ENCODE data around the gene BLTP1. TPM values are rescaled to one million over a fixed set of nuclear protein-coding genes. Genes with fewer than 3 reads are reported as not detected.

BLTP1 gene
- total RNA-seq, 1 donor from 2014 or later = 32.2 TPM

DNA sequence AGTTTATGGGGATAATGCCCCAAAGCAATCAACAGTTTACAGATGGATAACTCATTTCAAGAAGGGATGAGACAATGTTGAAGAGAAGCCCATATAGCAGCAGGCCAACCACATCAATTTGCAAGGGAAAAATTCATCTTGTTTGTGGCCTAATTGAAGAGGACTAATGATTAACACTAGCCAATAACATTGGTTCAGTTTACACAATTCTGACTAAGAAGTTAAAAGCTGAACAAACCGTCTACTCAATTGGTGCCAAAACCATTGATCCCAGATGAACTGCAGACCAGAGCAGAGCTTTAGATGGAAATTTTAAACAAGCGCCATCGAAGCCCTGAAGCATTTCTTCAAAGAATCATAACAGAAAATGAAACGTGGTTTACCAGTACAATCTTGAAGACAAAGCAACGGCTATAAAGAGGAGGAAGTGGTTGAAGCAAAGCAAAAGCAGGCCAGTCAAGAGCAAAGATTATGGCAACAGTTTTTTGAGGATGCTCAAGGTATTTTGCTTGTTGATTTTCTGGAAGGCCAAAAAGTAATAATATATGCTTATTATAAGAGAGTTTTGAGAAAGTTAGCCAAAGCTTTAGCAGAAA, 20.5 kb upstream of the BLTP1 start:
- no peak for TF ChIP-seq CTCF (IDR thresholded peaks at IDR 0.05; ENCODE audit: borderline replicate concordance)
- H3K36me3 ChIP-seq = no peaks in the 10 kb centered on the region
- intact Hi-C loops (cut with micrococcal nuclease) = no loop called here

DNA sequence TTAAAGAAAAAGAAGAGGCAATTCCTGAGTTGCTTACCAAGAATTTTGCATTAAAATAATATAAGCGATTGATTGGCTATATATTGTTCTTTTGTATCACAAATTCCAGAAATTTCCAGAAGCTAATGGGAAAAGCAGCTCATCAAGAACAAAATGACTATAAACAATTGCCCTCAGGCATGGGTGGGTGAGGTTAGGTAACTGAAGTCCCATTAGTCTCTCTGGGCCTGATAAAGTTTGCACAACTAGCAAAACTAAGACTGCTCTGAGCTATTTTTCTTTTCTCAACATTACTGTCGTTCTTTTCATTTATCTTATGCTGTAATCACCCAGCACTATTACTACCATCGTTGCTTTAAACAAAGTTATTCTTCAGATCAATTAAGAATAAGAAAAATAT, 19.2 kb upstream of the BLTP1 start:
- no peak for TF ChIP-seq CTCF (IDR thresholded peaks at IDR 0.05; ENCODE audit: borderline replicate concordance)

More for the DNA sequence above, 20.5 kb upstream of the BLTP1 start:
- Histone ChIP-seq H3K4me1 (no peaks in the 10 kb centered on the region), H3K27ac (replicated peaks) (no peak overlapping the region), H3K9me3 (replicated peaks) (no peaks in the 10 kb centered on the region), H3K4me3 (no peak overlapping the region), H3K27me3 (ENCODE audit: low read depth) (peaks cover 17% of the 10 kb centered on the region)
- no peak for DNase-seq

DNA sequence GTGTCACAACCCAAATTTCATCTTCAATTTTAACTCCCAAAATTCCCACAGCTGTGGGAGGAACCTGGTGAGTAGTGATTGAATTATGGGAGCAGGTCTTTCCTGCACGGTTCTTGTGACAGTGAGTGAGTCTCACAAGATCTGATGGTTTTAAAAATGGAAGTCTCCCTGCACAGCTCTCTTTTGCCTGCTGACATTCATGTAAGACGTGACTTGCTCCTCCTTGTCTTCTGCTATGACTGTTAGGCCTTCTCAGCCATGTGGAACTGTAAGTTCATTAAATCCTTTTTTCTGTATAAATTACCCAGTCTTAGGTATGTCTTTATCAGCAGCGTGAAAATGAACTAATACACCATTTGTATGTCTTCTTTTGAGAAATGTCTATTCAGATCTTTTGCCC, 13.0 kb upstream of the BLTP1 start:
- intact Hi-C loops (cut with micrococcal nuclease) = no loop called here
- Histone ChIP-seq H3K27ac (replicated peaks) (no peak overlapping the region), H3K36me3 (no peaks in the 10 kb centered on the region), H3K27me3 (ENCODE audit: low read depth) (peaks cover 13% of the 10 kb centered on the region), H3K4me3 (no peak overlapping the region), H3K9me3 (replicated peaks) (peaks cover 10% of the 10 kb centered on the region), H3K4me1 (no peaks in the 10 kb centered on the region)
- TF ChIP-seq CTCF (IDR thresholded peaks at IDR 0.05; ENCODE audit: borderline replicate concordance) = no peak
- no peak for DNase-seq

More for the DNA sequence above, 19.2 kb upstream of the BLTP1 start:
- DNase-seq = no peak
- no peak overlapping the region for H3K27ac ChIP-seq (replicated peaks)
- no peaks in the 10 kb centered on the region for H3K9me3 ChIP-seq (replicated peaks)
- H3K36me3 ChIP-seq = no peaks in the 10 kb centered on the region
- no peak overlapping the region for H3K4me3 ChIP-seq
- peaks cover 17% of the 10 kb centered on the region for H3K27me3 ChIP-seq (ENCODE audit: low read depth)
- no peaks in the 10 kb centered on the region for H3K4me1 ChIP-seq
- intact Hi-C loops (cut with micrococcal nuclease) = no loop called here

GRCh38 chr4:122140834-122141233, 11.3 kb upstream of the BLTP1 start:
- TF ChIP-seq CTCF (IDR thresholded peaks at IDR 0.05; ENCODE audit: borderline replicate concordance) = no peak
- H3K27me3 ChIP-seq (ENCODE audit: low read depth) = peaks cover 16% of the 10 kb centered on the region
- H3K9me3 ChIP-seq (replicated peaks) = peaks cover 10% of the 10 kb centered on the region
- H3K4me1 ChIP-seq = no peaks in the 10 kb centered on the region
- no peak for DNase-seq
- intact Hi-C loops (cut with micrococcal nuclease) = no loop called here
- H3K27ac ChIP-seq (replicated peaks) = no peak overlapping the region
- H3K4me3 ChIP-seq = no peak overlapping the region
- no peaks in the 10 kb centered on the region for H3K36me3 ChIP-seq

GRCh38 chr4:122142687-122143086, 9.4 kb upstream of the BLTP1 start:
- Histone ChIP-seq H3K4me1 (no peaks in the 10 kb centered on the region), H3K27ac (replicated peaks) (no peak overlapping the region), H3K27me3 (ENCODE audit: low read depth) (peaks cover 15% of the 10 kb centered on the region), H3K36me3 (no peaks in the 10 kb centered on the region), H3K9me3 (replicated peaks) (peaks cover 10% of the 10 kb centered on the region), H3K4me3 (no peak overlapping the region)
- TF ChIP-seq CTCF (IDR thresholded peaks at IDR 0.05; ENCODE audit: borderline replicate concordance) = no peak
- intact Hi-C loops (cut with micrococcal nuclease) = no loop called here
- no peak for DNase-seq
